22Rv1 (cell line): ENCODE data around the gene RAI1.

Source experiments
- H3K27ac ChIP-seq: fragments of 450-650 bp; 2 replicates; pipeline ENCODE4 v1.5.1; 2017
- ZFX ChIP-seq: fragments of 450-650 bp; IDR thresholded peaks from 2 replicates; pipeline ENCODE4 v1.6.1; 2017; ENCODE audit warnings: antibody characterized with exemption, borderline replicate concordance
- TF ChIP-seq, protein P1 (sequence below): fragments of 450-650 bp; IDR thresholded peaks from 2 replicates; pipeline ENCODE4 v1.5.1; 2017; ENCODE audit warnings: mild to moderate bottlenecking

RAI1 gene

DNA sequence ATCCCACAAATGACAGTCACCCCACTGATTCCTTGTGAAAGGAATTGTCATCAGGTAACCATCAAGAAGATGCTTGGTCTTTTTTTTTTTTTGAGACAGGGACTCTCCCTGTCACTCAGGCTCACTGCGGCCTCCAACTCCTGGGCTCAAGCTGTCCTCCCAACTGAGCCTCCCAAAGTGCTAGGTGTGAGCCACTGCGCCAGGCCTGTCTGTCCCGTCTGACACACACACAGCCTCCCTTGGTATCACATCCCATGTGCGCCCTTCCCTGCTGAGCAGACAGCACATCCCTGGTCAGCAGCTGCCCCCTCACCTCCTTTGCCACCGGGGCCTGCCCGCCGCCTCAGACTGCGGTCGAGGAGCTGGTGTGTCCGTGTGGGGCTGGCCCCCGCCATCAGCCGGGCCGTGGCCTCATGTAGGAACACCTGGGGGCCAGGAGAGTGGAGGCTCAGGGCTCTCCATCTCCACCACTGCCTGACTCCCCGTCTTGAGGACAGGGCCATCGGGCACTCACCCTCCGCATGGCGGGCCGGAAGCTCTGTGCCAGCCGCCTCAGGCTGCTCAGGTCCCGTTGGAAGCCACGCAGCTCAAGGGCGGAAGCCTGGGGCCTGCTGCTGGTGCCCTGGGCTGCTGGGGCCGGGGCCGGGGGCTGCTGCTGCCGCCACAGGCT is 131.9 kb downstream of the RAI1 start:
- TF ChIP-seq ZFX = no peak
- H3K27ac ChIP-seq = peak overlapping the region; percentile 95

DNA sequence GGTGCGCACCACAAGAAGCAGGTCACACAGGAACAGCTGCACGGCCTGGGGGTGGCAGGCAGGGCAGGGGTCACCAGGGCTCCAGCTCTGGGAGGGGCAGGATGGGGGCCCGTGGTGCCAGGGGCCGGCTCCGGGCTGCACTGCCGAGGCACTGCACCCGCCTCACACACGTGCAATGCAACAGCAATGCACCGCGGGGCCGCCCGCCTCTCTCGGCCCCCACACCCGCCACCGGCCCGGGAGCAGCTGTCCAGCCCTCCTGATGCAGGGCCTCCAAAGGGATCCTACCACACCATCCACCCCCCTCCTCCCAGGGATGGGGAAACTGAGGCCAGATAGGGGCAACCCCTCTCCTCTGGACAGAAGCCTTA is 132.5 kb downstream of the RAI1 start:
- peak overlapping the region; percentile 95 for H3K27ac ChIP-seq
- TF ChIP-seq ZFX = no peak
- TF ChIP-seq, protein P1, sequence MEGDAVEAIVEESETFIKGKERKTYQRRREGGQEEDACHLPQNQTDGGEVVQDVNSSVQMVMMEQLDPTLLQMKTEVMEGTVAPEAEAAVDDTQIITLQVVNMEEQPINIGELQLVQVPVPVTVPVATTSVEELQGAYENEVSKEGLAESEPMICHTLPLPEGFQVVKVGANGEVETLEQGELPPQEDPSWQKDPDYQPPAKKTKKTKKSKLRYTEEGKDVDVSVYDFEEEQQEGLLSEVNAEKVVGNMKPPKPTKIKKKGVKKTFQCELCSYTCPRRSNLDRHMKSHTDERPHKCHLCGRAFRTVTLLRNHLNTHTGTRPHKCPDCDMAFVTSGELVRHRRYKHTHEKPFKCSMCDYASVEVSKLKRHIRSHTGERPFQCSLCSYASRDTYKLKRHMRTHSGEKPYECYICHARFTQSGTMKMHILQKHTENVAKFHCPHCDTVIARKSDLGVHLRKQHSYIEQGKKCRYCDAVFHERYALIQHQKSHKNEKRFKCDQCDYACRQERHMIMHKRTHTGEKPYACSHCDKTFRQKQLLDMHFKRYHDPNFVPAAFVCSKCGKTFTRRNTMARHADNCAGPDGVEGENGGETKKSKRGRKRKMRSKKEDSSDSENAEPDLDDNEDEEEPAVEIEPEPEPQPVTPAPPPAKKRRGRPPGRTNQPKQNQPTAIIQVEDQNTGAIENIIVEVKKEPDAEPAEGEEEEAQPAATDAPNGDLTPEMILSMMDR = no peak

GRCh38 chr17:17814162-17815061 is 133.2 kb downstream of the RAI1 start:
- H3K27ac ChIP-seq = peak overlapping the region; percentile 95
- TF ChIP-seq, protein P1 = no peak
- TF ChIP-seq ZFX = no peak

DNA sequence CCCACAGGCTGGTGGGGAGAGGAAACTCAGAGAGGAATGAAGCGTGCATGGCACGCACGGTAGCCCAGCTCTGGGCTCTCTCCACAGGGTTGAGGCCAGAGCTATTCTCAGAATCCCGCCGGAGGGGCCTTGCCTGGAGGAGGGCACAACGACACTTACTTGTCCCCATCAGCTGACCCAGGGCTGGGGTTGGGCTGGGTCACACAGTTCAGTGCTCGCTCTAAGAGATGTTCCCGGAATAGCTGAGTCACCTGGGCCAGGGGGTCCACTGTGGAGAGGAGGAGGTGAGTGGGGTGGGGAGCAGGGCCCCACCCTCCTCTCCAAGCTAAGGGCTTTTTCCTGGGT is 133.8 kb downstream of the RAI1 start:
- peak overlapping the region; percentile 95 for H3K27ac ChIP-seq
- TF ChIP-seq ZFX = no peak
- TF ChIP-seq, protein P1 = no peak

- peak overlapping the region; percentile 95 for H3K27ac ChIP-seq
- TF ChIP-seq ZFX = no peak
- TF ChIP-seq, protein P1 = no peak
Measured at GRCh38 chr17:17815436-17816200, 134.4 kb downstream of the RAI1 start.

DNA sequence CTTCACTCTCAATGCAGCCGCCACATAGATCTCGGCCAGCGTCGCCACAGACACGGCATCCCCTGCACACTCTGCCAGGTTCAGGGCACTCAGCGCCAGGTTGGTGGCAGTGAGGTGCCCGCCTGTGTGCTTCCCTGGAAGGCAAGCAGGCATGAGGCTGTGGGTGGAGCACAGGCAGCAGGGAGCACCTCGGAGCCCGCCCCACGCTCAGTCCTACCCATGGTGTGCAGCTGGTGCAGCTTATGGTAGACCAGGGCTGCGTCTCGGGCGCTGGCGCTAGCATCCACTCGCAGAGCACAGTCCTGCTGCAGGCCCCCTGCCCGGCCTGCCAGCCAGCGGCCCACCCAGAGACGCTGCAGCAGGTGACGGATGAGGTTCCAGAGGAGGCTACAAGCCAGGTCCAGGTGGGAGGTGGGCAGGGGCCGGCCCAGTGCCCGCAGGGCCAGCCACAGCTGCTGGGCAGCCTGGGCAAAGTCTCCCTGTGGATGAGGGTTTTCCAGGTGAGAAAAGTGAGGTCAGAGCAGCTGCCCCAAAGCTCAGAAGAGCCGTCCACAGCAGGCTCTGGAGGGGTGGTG is 135.1 kb downstream of the RAI1 start:
- H3K27ac ChIP-seq = peak overlapping the region; percentile 89
- no peak for TF ChIP-seq ZFX
- TF ChIP-seq, protein P1 = no peak

GRCh38 chr17:17816831-17817551 is 135.7 kb downstream of the RAI1 start:
- H3K27ac ChIP-seq = peak overlapping the region; percentile 89
- TF ChIP-seq, protein P1 = no peak
